Esophagus muscularis mucosa (tissue), 3 donors: ENCODE measurements around the gene DND1.

Experiments used
- CTCF ChIP-seq, 3 experiments: fragments of 200-600 bp in 2 of 3; fragments of 450-650 bp in 1 of 3; sonication (generic) in 2 of 3; IDR thresholded peaks; one replicate each; pipeline ENCODE4 v1.5.1; 2017 to 2019; ENCODE audit warnings: antibody characterized with exemption in 3 of 3, mild to moderate bottlenecking in 2 of 3, moderate library complexity in 1 of 3
- POLR2A ChIP-seq: fragments of 450-650 bp; IDR thresholded peaks from one replicate; pipeline ENCODE4 v1.6.1; 2017; ENCODE audit warnings: antibody characterized with exemption, moderate library complexity, mild to moderate bottlenecking, low read depth

GRCh38 chr5:140647042-140647419 is 26.3 kb downstream of the DND1 start:
- TF ChIP-seq CTCF (IDR thresholded peaks at IDR 0.05) (no peak), POLR2A (no peak)
